Measurements from ENCODE around the gene CDKN1B.

CDKN1B gene

DNA sequence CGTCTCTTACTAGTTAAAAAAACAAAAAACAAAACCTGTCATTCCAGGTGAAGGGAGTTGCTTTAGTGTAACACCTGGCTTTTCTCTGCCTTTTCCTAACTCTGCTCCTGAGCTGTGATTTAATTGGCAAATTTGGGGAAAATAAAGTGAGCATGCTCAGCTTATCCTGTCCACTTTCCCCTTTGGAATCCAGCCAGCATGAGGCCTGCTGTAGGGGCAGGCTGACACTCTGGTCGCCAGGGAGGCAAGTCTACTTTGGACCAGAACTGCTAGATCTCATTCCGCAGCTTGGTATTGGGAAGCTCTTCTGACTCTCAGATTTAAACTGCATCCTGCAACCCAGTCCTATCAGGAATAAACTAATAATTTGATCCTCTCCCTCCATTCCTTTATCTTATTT lies 30.1 kb downstream of the CDKN1B start:
- TF ChIP-seq, protein P1, sequence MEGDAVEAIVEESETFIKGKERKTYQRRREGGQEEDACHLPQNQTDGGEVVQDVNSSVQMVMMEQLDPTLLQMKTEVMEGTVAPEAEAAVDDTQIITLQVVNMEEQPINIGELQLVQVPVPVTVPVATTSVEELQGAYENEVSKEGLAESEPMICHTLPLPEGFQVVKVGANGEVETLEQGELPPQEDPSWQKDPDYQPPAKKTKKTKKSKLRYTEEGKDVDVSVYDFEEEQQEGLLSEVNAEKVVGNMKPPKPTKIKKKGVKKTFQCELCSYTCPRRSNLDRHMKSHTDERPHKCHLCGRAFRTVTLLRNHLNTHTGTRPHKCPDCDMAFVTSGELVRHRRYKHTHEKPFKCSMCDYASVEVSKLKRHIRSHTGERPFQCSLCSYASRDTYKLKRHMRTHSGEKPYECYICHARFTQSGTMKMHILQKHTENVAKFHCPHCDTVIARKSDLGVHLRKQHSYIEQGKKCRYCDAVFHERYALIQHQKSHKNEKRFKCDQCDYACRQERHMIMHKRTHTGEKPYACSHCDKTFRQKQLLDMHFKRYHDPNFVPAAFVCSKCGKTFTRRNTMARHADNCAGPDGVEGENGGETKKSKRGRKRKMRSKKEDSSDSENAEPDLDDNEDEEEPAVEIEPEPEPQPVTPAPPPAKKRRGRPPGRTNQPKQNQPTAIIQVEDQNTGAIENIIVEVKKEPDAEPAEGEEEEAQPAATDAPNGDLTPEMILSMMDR (IDR thresholded peaks at IDR 0.05; ENCODE audit: poor library complexity, severe bottlenecking), result no peak
- DNase-seq (ENCODE audit: low spot score) (no peak), ATAC-seq (ENCODE audit: low read depth) (no peak)
- H3K36me3 ChIP-seq (ENCODE audit: low read depth), result no peaks in the 10 kb centered on the region
- no peaks in the 10 kb centered on the region for H3K4me1 ChIP-seq (ENCODE audit: insufficient read depth, poor library complexity, severe bottlenecking)
- no peaks in the 10 kb centered on the region for H3K27me3 ChIP-seq (ENCODE audit: insufficient read depth, poor library complexity, severe bottlenecking)
- no peaks in the 10 kb centered on the region for H3K9me3 ChIP-seq (ENCODE audit: severe bottlenecking)
- no peak overlapping the region for H3K4me3 ChIP-seq (ENCODE audit: severe bottlenecking)
- no peak overlapping the region for H3K27ac ChIP-seq (ENCODE audit: poor library complexity, severe bottlenecking)

DNA sequence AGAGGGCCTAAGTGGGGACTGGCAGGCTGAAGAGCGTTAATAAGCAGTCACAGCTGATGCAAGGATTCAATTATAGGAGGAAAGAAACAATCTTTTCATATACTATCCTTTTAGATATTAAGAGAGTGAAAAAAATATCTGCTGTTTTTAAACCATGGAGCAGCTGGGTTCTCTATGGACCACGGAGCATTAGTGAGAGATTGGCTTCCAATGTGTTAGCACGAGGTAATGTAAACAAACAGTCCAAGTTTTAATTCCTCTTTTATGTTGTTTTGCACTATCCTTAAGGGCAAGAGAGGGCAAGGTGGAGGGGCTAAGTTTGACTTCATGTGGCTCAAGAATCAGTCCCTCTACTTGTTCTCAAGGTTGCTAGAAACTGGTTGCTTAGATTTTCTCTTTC lies 30.9 kb downstream of the CDKN1B start:
- no peaks in the 10 kb centered on the region for H3K27me3 ChIP-seq (ENCODE audit: insufficient read depth, poor library complexity, severe bottlenecking)
- H3K27ac ChIP-seq (ENCODE audit: poor library complexity, severe bottlenecking), result no peak overlapping the region
- no peak overlapping the region for H3K4me3 ChIP-seq (ENCODE audit: severe bottlenecking)
- ATAC-seq (ENCODE audit: low read depth), result no peak
- H3K4me1 ChIP-seq (ENCODE audit: insufficient read depth, poor library complexity, severe bottlenecking), result no peaks in the 10 kb centered on the region
- H3K36me3 ChIP-seq (ENCODE audit: low read depth), result no peaks in the 10 kb centered on the region
- DNase-seq (ENCODE audit: low spot score), result no peak
- no peaks in the 10 kb centered on the region for H3K9me3 ChIP-seq (ENCODE audit: severe bottlenecking)
- TF ChIP-seq, protein P1 (IDR thresholded peaks at IDR 0.05; ENCODE audit: poor library complexity, severe bottlenecking), result no peak

GRCh38 chr12:12749433-12749832 lies 32.3 kb downstream of the CDKN1B start:
- Histone ChIP-seq H3K27me3 (ENCODE audit: insufficient read depth, poor library complexity, severe bottlenecking) (no peaks in the 10 kb centered on the region), H3K9me3 (ENCODE audit: severe bottlenecking) (no peaks in the 10 kb centered on the region), H3K4me3 (ENCODE audit: severe bottlenecking) (no peak overlapping the region), H3K4me1 (ENCODE audit: insufficient read depth, poor library complexity, severe bottlenecking) (no peaks in the 10 kb centered on the region), H3K27ac (ENCODE audit: poor library complexity, severe bottlenecking) (no peak overlapping the region), H3K36me3 (ENCODE audit: low read depth) (no peaks in the 10 kb centered on the region)
- DNase-seq (ENCODE audit: low spot score), result no peak
- TF ChIP-seq, protein P1 (IDR thresholded peaks at IDR 0.05; ENCODE audit: poor library complexity, severe bottlenecking), result no peak
- ATAC-seq (ENCODE audit: low read depth), result no peak

GRCh38 chr12:12755923-12756322 lies 38.8 kb downstream of the CDKN1B start:
- Histone ChIP-seq H3K4me1 (ENCODE audit: insufficient read depth, poor library complexity, severe bottlenecking) (peaks cover 9% of the 10 kb centered on the region), H3K9me3 (ENCODE audit: severe bottlenecking) (no peaks in the 10 kb centered on the region), H3K36me3 (ENCODE audit: low read depth) (no peaks in the 10 kb centered on the region), H3K27me3 (ENCODE audit: insufficient read depth, poor library complexity, severe bottlenecking) (no peaks in the 10 kb centered on the region), H3K27ac (ENCODE audit: poor library complexity, severe bottlenecking) (no peak overlapping the region), H3K4me3 (ENCODE audit: severe bottlenecking) (no peak overlapping the region)
- DNase-seq (ENCODE audit: low spot score) (no peak), ATAC-seq (ENCODE audit: low read depth) (no peak)
- TF ChIP-seq, protein P1 (IDR thresholded peaks at IDR 0.05; ENCODE audit: poor library complexity, severe bottlenecking), result no peak

DNA sequence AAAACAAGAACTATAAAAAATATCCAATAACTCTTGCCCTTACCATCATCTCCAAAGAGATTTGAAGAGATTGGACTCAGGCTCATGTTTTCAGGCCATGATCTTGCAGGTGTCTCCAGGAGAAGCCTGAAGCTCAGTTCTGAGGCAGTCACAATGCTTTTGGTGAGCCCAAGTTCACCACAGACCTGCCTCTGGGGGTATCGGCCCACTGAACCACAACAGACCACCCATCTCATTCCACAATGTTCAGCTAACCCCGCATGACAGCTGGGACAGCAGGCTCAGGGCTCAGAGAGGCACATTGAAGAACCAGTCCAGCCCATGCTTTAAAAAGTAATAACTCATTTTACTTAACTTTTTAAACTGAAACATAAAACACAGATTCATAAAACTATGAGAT lies 40.0 kb downstream of the CDKN1B start:
- no peak for DNase-seq (ENCODE audit: low spot score)
- Histone ChIP-seq H3K36me3 (ENCODE audit: low read depth) (no peaks in the 10 kb centered on the region), H3K4me3 (ENCODE audit: severe bottlenecking) (no peak overlapping the region), H3K27me3 (ENCODE audit: insufficient read depth, poor library complexity, severe bottlenecking) (no peaks in the 10 kb centered on the region), H3K9me3 (ENCODE audit: severe bottlenecking) (no peaks in the 10 kb centered on the region), H3K27ac (ENCODE audit: poor library complexity, severe bottlenecking) (no peak overlapping the region), H3K4me1 (ENCODE audit: insufficient read depth, poor library complexity, severe bottlenecking) (peaks cover 9% of the 10 kb centered on the region)
- no peak for ATAC-seq (ENCODE audit: low read depth)
- TF ChIP-seq, protein P1 (IDR thresholded peaks at IDR 0.05; ENCODE audit: poor library complexity, severe bottlenecking), result no peak

All from RWPE2 (cell line).